Neural crest cell (in vitro differentiated cells): Measurements from ENCODE around the gene ATRIP. TPM values are rescaled to one million over a fixed set of nuclear protein-coding genes. Genes with fewer than 3 reads are reported as not detected.

Experiments used
- DNase-seq: peaks from one replicate; pipeline ENCODE4 v3.0.0; 2021; ENCODE audit warnings: low read depth, mixed read lengths, low spot score
- H3K27ac Mint-ChIP-seq: one replicate; pipeline ENCODE4 v1.8.0; 2021; ENCODE audit warnings: mild to moderate bottlenecking, mixed read lengths; ENCODE audit not compliant: unreplicated experiment
- H3K27me3 Mint-ChIP-seq: 2 replicates; pipeline ENCODE4 v1.8.0; 2021; ENCODE audit warnings: low read depth, mild to moderate bottlenecking, mixed read lengths
- H3K36me3 Mint-ChIP-seq: 2 replicates; pipeline ENCODE4 v1.8.0; 2021; ENCODE audit warnings: low read depth, mild to moderate bottlenecking, mixed read lengths
- H3K4me1 Mint-ChIP-seq: 2 replicates; pipeline ENCODE4 v1.8.0; 2021; ENCODE audit warnings: mixed read lengths
- H3K4me3 Mint-ChIP-seq: one replicate; pipeline ENCODE4 v1.8.0; 2021; ENCODE audit warnings: mild to moderate bottlenecking, mixed read lengths
- H3K9me3 Mint-ChIP-seq: 2 replicates; pipeline ENCODE4 v1.8.0; 2021; ENCODE audit warnings: mixed read lengths
- total RNA-seq: library from RNA; stranded (reverse); gene quantifications from 2 replicates; pipeline ENCODE4 v1.2.1, GENCODE V29; 2021
- TF ChIP-seq, protein P1 (sequence below): fragments of 200-600 bp; sonication (generic); conservative IDR thresholded peaks from 2 replicates; pipeline ENCODE4 v1.5.0; 2021; ENCODE audit warnings: antibody characterized with exemption, mild to moderate bottlenecking

Gene ATRIP
- total RNA-seq, 1 donor from 2014 or later, result 22.1 TPM

GRCh38 chr3:48427630-48427962 lies 18.9 kb upstream of the ATRIP start:
- peaks cover 56% of the 10 kb centered on the region for H3K4me1 Mint-ChIP-seq
- H3K36me3 Mint-ChIP-seq, result peaks cover 6% of the 10 kb centered on the region
- DNase-seq, result no peak
- peak overlapping the region; percentile 83 for H3K4me3 Mint-ChIP-seq
- TF ChIP-seq, protein P1, sequence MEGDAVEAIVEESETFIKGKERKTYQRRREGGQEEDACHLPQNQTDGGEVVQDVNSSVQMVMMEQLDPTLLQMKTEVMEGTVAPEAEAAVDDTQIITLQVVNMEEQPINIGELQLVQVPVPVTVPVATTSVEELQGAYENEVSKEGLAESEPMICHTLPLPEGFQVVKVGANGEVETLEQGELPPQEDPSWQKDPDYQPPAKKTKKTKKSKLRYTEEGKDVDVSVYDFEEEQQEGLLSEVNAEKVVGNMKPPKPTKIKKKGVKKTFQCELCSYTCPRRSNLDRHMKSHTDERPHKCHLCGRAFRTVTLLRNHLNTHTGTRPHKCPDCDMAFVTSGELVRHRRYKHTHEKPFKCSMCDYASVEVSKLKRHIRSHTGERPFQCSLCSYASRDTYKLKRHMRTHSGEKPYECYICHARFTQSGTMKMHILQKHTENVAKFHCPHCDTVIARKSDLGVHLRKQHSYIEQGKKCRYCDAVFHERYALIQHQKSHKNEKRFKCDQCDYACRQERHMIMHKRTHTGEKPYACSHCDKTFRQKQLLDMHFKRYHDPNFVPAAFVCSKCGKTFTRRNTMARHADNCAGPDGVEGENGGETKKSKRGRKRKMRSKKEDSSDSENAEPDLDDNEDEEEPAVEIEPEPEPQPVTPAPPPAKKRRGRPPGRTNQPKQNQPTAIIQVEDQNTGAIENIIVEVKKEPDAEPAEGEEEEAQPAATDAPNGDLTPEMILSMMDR, result no peak
- H3K27me3 Mint-ChIP-seq, result no peaks in the 10 kb centered on the region
- H3K27ac Mint-ChIP-seq, result peak overlapping the region; percentile 97
- no peaks in the 10 kb centered on the region for H3K9me3 Mint-ChIP-seq

- peak overlapping the region; percentile 83 for H3K4me3 Mint-ChIP-seq
- peaks cover 54% of the 10 kb centered on the region for H3K4me1 Mint-ChIP-seq
- H3K27ac Mint-ChIP-seq, result peak overlapping the region; percentile 97
- no peaks in the 10 kb centered on the region for H3K9me3 Mint-ChIP-seq
- no peaks in the 10 kb centered on the region for H3K27me3 Mint-ChIP-seq
- H3K36me3 Mint-ChIP-seq, result peaks cover 6% of the 10 kb centered on the region
- DNase-seq, result no peak
- TF ChIP-seq, protein P1, result no peak
Measured at GRCh38 chr3:48428088-48428571, 18.4 kb upstream of the ATRIP start.

DNA sequence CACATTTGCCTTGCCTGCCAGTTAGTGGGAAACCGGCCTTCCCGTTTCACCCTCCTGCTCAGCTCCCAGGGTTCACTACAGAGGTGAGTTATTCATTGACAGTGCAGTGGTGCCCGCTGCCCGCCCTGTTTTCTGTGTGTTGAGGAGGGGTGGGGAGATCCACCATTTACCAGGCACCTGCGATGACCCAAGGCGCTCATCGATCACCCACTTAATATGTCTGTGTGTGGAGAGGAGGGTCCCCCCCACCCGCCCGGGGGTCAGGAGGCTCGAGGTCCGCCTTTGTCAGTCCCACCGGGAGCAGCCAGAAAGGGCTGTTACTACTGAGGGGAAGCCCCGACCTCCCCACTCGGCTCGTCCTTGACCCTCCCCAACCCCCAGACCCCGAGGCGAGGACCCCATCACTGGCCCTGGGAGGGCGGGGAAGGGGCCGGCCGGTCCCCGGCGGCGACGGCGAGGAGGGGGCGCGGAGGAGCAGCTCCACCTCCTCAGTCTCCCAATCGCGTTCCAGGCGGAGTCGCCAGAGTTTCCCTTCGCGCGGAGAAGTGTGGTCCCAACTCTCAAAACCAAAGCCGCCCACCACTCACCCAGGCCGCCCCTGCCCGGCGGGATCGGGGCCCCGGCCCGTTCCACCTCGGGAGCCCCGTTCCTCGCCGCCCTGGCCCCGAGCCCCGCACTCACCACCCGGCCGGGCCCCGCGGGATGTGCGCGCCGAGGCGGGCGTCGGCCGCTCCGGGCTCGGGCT lies 17.8 kb upstream of the ATRIP start:
- Mint-ChIP-seq H3K27me3 (no peaks in the 10 kb centered on the region), H3K36me3 (peaks cover 6% of the 10 kb centered on the region), H3K27ac (peak overlapping the region; percentile 97), H3K4me3 (peak overlapping the region; percentile 83), H3K9me3 (no peaks in the 10 kb centered on the region), H3K4me1 (peaks cover 54% of the 10 kb centered on the region)
- TF ChIP-seq, protein P1, result no peak
- DNase-seq, result peak; percentile 53

DNA sequence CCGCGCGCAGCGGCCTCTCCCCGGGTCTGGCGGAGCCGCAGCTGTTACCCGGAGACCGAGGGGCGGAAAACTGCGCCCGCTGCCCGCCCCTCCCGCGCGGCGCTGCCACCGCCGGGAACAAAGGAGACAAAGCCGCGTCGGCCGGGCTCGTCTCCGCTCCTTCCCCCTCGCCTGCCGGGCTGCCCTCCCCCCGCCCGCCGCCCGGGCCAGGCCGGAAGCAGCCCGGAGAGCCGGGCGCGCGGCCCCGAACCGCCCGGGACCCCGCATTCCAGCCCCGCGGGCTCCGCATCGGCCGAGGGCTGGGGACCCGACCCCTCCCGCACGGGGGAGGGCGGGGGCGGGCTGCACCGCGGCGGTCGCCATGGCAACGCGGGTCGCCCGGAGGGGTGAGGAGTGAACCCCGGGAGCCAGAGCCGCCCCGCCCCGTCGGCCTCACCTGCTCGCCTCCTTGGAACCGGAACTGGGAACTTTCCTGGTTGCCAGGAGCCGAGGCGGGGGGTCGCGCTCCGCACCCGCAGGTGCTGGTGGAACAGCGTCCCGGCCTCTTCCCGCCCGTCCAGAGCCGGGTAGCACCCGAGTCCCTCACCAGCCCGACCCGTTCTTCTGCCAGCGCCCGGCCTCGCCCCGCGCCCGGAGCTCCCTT lies 17.1 kb upstream of the ATRIP start:
- Mint-ChIP-seq H3K36me3 (peaks cover 6% of the 10 kb centered on the region), H3K27me3 (no peaks in the 10 kb centered on the region), H3K4me1 (peaks cover 59% of the 10 kb centered on the region), H3K9me3 (no peaks in the 10 kb centered on the region), H3K27ac (peak overlapping the region; percentile 96), H3K4me3 (peak overlapping the region; percentile 87)
- DNase-seq, result peak; percentile 59
- TF ChIP-seq, protein P1, result no peak

- Mint-ChIP-seq H3K4me1 (peaks cover 52% of the 10 kb centered on the region), H3K4me3 (peak within 1 kb of the TSS; percentile 87), H3K36me3 (peaks cover 4% of the 10 kb centered on the region), H3K27ac (peak within 1 kb of the TSS; percentile 96), H3K27me3 (no peaks in the 10 kb centered on the region), H3K9me3 (no peaks in the 10 kb centered on the region)
- no peak for DNase-seq
- TF ChIP-seq, protein P1, result no peak
Measured at GRCh38 chr3:48429960-48430707, 16.4 kb upstream of the ATRIP start, which contains the start of gene PLXNB1. PLXNB1 (minus strand) TSS chr3:48430086; CDS start chr3:48424611, 5,475 bp downstream.
